Upper lobe of left lung (tissue), 6 donors: ENCODE data around the gene RTL10. TPM values are rescaled to one million over a fixed set of nuclear protein-coding genes. Genes with fewer than 3 reads are reported as not detected.

Experiments used
- ATAC-seq, 2 donors: fragments of 200-7000 bp; cut with Tn5 transposase; one replicate each; pipeline ENCODE4 v1.9.1; 2022; ENCODE audit warnings: mild to moderate bottlenecking in 2 of 2, moderate library complexity in 2 of 2; ENCODE audit not compliant: low FRiP score in 2 of 2
- DNase-seq, 2 donors: peaks; one replicate each; pipeline ENCODE4 v3.0.0-alpha.2; 2019 to 2020
- H3K27ac ChIP-seq, 4 donors: fragments of 200-600 bp; sonication (generic); one replicate each; pipeline ENCODE4 v1.5.1; 2016 to 2019
- H3K27me3 ChIP-seq, 4 donors: fragments of 200-600 bp; sonication (generic); one replicate each; pipeline ENCODE4 v1.5.1; 2017 to 2019
- H3K36me3 ChIP-seq, 4 donors: fragments of 200-600 bp; sonication (generic); one replicate each; pipeline ENCODE4 v1.5.1; 2016 to 2019
- H3K4me1 ChIP-seq, 4 donors: fragments of 200-600 bp; sonication (generic); one replicate each; pipeline ENCODE4 v1.5.1; 2018 to 2019
- H3K4me3 ChIP-seq, 4 donors: fragments of 200-600 bp; sonication (generic); one replicate each; pipeline ENCODE4 v1.5.1; 2017 to 2019; ENCODE audit warnings: mild to moderate bottlenecking in 2 of 4, moderate library complexity in 1 of 4
- H3K9me3 ChIP-seq, 4 donors: fragments of 200-600 bp; sonication (generic); one replicate each; pipeline ENCODE4 v1.5.1; 2018 to 2019
- EP300 ChIP-seq, 4 donors: sonication (generic); formaldehyde crosslinking; IDR thresholded peaks; one replicate each; pipeline ENCODE4 v1.5.1; 2017; ENCODE audit warnings: antibody characterized with exemption in 4 of 4, control low read depth in 2 of 4
- POLR2A ChIP-seq, 4 donors: fragments of 450-650 bp; IDR thresholded peaks; one replicate each; pipeline ENCODE4 v1.5.1; 2016 to 2017; ENCODE audit warnings: antibody characterized with exemption in 4 of 4, mild to moderate bottlenecking in 2 of 4
- POLR2AphosphoS5 ChIP-seq, 2 donors: sonication (generic); formaldehyde crosslinking; IDR thresholded peaks; one replicate each; pipeline ENCODE4 v1.5.1; 2017; ENCODE audit warnings: antibody characterized with exemption in 2 of 2
- WGBS, 2 donors: methylation state at CpG; one replicate each; pipeline ENCODE4 v1.1.5; 2017 to 2018; 5-methylcytosine and 5-hydroxymethylcytosine counted together
- total RNA-seq, 6 donors: library from RNA; depleted of rRNA in 4 of 6; stranded (reverse); fragments of >200 nt in 4 of 6; gene quantifications; one replicate each; pipeline versions ENCODE4 v1.1.0 to v1.2.1, GENCODE V29; 2016 to 2021
- TF ChIP-seq, protein P1 (sequence below), 6 experiments: fragments of 450-650 bp in 4 of 6; fragments of 200-600 bp in 2 of 6; sonication (generic) in 2 of 6; IDR thresholded peaks; one replicate each; pipeline ENCODE4 v1.5.1; 2016 to 2019; ENCODE audit warnings: antibody characterized with exemption in 6 of 6
- donor health status: DM: no; HTN: no; CAD: no; lungs with moderate emphysema.
- donor health status: DM: no; HTN: yes; CAD: no; lungs with severe emphysema.

RTL10 gene
- total RNA-seq, 6 donors from 2014 or later = 16.4 to 27.4 (median 24.1) TPM

DNA sequence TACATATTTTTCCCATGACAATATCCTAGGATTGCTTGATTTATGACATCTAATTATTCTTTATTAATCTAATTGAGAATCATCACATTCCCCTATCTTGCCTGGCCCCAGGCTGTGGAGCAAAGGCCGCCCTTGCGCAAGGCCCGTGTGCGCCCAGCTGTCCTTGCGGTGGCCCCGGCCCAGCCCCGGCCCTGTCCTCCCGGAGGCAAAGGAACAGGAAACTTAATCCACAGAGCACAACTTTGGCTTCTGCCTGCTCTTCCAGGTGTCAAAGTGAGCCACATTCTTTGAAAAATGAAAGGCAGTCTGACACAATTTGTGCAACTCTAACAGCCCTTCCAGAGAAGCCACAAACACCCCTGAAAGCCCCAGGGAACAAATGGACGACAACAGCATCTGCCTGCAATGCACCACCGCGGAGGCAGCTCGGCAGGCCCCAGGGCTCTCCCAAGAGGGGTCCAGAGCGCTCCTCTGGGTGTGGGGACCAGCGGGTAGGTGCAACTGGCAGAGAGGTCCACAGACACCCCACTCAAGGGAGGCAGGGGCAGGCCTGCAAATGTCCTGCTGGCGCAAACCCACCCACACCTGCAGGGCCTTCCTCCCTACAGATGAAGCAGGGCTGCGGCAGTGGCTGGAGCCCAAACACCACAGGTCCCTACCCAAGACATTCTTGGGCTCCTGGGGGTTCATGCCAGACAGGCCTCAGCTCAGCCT lies 30.3 kb downstream of the RTL10 start:
- Histone ChIP-seq H3K36me3 (no peaks in the 10 kb centered on the region), H3K27me3 (no peaks in the 10 kb centered on the region), H3K4me1 (peaks cover 0 to 16% (median 8%) of the 10 kb centered on the region in 4 donors), H3K27ac (no peak overlapping the region), H3K9me3 (no peaks in the 10 kb centered on the region), H3K4me3 (no peak overlapping the region)
- ATAC-seq (no peak), DNase-seq (peak; percentile 21 to 86)
- 73 to 82% methylated on average over 8 to 16 of the region's 16 CpGs for WGBS, 2 donors
- TF ChIP-seq POLR2A (IDR thresholded peaks at IDR 0.05) = no peak
- TF ChIP-seq POLR2AphosphoS5 (IDR thresholded peaks at IDR 0.05) = no peak
- TF ChIP-seq EP300 (IDR thresholded peaks at IDR 0.05) = no peak
- TF ChIP-seq, protein P1, sequence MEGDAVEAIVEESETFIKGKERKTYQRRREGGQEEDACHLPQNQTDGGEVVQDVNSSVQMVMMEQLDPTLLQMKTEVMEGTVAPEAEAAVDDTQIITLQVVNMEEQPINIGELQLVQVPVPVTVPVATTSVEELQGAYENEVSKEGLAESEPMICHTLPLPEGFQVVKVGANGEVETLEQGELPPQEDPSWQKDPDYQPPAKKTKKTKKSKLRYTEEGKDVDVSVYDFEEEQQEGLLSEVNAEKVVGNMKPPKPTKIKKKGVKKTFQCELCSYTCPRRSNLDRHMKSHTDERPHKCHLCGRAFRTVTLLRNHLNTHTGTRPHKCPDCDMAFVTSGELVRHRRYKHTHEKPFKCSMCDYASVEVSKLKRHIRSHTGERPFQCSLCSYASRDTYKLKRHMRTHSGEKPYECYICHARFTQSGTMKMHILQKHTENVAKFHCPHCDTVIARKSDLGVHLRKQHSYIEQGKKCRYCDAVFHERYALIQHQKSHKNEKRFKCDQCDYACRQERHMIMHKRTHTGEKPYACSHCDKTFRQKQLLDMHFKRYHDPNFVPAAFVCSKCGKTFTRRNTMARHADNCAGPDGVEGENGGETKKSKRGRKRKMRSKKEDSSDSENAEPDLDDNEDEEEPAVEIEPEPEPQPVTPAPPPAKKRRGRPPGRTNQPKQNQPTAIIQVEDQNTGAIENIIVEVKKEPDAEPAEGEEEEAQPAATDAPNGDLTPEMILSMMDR (IDR thresholded peaks at IDR 0.05) = no peak

DNA sequence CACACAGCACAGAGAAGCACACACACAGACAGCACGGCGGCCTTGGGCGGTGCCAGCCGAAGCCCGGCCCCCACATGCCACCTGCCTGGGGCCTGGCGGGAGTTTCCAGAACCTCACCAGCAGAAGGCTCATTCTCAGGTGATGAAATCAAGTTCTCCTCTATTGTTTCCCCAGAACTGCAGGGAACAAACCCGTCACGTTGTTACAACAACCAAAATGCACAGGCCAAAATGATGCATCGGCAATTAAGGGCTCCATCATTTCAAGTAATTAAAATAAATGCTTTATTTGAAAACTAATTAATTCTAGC lies 30.8 kb downstream of the RTL10 start:
- Histone ChIP-seq H3K4me3 (no peak overlapping the region), H3K36me3 (no peaks in the 10 kb centered on the region), H3K27ac (no peak overlapping the region), H3K4me1 (peaks cover 0 to 16% (median 8%) of the 10 kb centered on the region in 4 donors), H3K27me3 (no peaks in the 10 kb centered on the region), H3K9me3 (no peaks in the 10 kb centered on the region)
- DNase-seq = peak; percentile 22 to 86
- TF ChIP-seq POLR2AphosphoS5 (IDR thresholded peaks at IDR 0.05) (no peak), POLR2A (IDR thresholded peaks at IDR 0.05) (no peak), EP300 (IDR thresholded peaks at IDR 0.05) (no peak)
- TF ChIP-seq, protein P1 (IDR thresholded peaks at IDR 0.05) = no peak
- ATAC-seq = no peak
- WGBS, 2 donors = 88 to 92% methylated on average over 6 to 9 of the region's 9 CpGs

DNA sequence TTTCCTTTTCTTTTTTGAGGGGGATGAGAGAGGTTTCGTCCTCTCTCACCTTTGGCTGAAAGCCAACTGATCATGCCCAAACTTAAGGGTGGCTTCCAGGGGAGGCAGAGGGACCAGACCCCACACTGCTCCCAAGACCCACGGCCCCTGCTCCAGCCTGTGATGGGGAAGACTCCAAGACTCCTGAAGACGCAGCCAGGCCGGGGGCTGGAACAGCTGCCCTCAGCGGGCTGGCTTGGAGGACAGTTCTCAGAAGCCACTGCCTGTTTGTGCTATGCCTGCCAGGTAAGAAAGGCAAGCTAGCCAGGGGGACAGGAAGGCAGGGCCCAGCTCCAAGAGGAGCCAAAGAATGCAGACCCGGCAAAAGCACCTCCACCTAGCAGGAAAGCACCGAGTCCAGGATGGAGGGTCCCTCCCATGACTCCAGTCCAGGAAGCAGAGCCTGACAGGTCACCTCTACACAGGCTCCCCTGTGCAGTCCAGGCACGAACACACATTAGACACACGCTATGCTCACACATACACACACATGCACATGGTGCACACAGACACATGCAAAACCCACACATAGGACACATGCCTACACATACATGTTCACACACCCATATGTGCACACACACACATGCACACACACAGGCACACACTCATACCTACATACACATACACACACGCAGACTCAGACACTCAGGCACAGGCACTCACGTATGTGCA lies 31.3 kb downstream of the RTL10 start:
- ATAC-seq = no peak
- Histone ChIP-seq H3K27me3 (no peaks in the 10 kb centered on the region), H3K4me1 (peaks cover 0 to 17% (median 8%) of the 10 kb centered on the region in 4 donors), H3K4me3 (no peak overlapping the region), H3K27ac (no peak overlapping the region), H3K36me3 (no peaks in the 10 kb centered on the region), H3K9me3 (no peaks in the 10 kb centered on the region)
- no peak for TF ChIP-seq POLR2A (IDR thresholded peaks at IDR 0.05)
- TF ChIP-seq, protein P1 (IDR thresholded peaks at IDR 0.05) = no peak
- no peak for TF ChIP-seq POLR2AphosphoS5 (IDR thresholded peaks at IDR 0.05)
- TF ChIP-seq EP300 (IDR thresholded peaks at IDR 0.05) = no peak
- 70 to 82% methylated on average over 9 to 11 of the region's 11 CpGs for WGBS, 2 donors
- peak in 1 of 2 donors; percentile 19 for DNase-seq

DNA sequence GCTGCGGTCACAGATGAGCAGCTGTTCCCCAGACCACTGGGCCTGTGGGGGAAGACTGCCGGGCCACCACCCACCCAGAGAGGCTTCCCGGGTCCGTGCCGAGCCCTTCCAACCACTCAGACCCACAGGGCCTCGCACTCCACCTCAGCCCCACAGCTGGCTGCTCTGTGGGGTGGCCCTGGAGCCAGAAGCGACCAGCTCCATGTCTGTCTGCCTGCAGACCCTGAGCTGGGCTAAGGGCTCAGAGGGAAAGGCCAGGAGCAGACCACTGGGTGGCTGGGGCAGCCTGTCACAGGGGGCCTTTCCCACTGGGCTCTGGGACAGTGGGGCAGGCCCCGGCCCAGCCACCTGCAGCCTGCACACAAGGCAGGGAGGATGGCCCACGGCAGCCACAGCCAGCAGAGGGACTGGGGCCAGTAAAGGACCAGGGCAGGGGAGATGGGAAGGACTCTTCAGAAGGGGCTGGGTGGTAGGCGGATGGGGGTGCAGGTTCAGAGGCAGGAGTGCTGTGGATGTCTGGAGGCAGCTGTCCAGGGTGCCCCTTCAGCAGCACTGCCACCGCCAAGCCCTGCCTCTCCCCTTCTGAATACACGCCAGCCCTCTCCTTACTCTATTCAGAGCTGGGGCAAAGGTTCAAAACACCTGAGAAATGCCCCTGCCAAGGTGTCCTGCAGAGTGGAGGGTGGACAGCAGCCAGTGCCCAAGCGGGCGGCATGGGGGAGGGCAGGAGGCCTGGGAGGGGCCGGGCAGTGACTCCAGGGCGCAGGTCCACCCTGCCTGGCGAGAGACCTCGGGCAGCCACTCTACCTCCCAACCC lies 32.2 kb downstream of the RTL10 start:
- TF ChIP-seq EP300 (IDR thresholded peaks at IDR 0.05) = no peak
- no peak for TF ChIP-seq POLR2AphosphoS5 (IDR thresholded peaks at IDR 0.05)
- TF ChIP-seq POLR2A (IDR thresholded peaks at IDR 0.05) = no peak
- TF ChIP-seq, protein P1 (IDR thresholded peaks at IDR 0.05) = no peak
- Histone ChIP-seq H3K36me3 (no peaks in the 10 kb centered on the region), H3K4me3 (no peak overlapping the region), H3K4me1 (peaks cover 0 to 25% (median 11%) of the 10 kb centered on the region in 4 donors), H3K9me3 (no peaks in the 10 kb centered on the region), H3K27me3 (no peaks in the 10 kb centered on the region), H3K27ac (no peak overlapping the region)
- WGBS, 2 donors = 78 to 81% methylated on average over 9 to 17 of the region's 18 CpGs
- peak in 1 of 2 donors; percentile 27 for ATAC-seq
- peak; percentile 47 to 57 for DNase-seq
